ENCODE results near the gene RER1. TPM values are rescaled to one million over a fixed set of nuclear protein-coding genes. Genes with fewer than 3 reads are reported as not detected.
A peak's percentile ranks its signal among the peaks of the same experiment; 100 is the strongest.

The RER1 gene
- total RNA-seq, 1 donor from 2014 or later, result 35.5 TPM

- Histone ChIP-seq H3K9me3 (ENCODE audit: control insufficient read depth in 3 of 3, low read length in 3 of 3) (no peaks in the 10 kb centered on the region), H3K36me3 (ENCODE audit: control insufficient read depth in 3 of 3, insufficient read depth in 3 of 3, low read length in 3 of 3) (no peaks in the 10 kb centered on the region), H3K9ac (ENCODE audit: low read depth in 1 of 3, low read length in 3 of 3) (no peak overlapping the region), H3K27ac (ENCODE audit: low read depth, low read length) (no peak overlapping the region), H3K27me3 (ENCODE audit: control insufficient read depth in 3 of 3, insufficient read depth in 3 of 3, low read length in 3 of 3) (peaks cover 0 to 30% (median 3%) of the 10 kb centered on the region in 3 donors), H3K4me3 (ENCODE audit: low read length in 3 of 3) (no peak overlapping the region), H3K4me1 (ENCODE audit: control insufficient read depth in 3 of 3, insufficient read depth in 3 of 3, low read length in 3 of 3) (peaks cover 0 to 11% (median 6%) of the 10 kb centered on the region in 3 donors)
Observed at GRCh38 chr1:2377751-2378440, 13.7 kb upstream of the RER1 start.

GRCh38 chr1:2378441-2378851, 13.2 kb upstream of the RER1 start:
- H3K4me3 ChIP-seq (ENCODE audit: low read length in 3 of 3), result no peak overlapping the region
- H3K36me3 ChIP-seq (ENCODE audit: control insufficient read depth in 3 of 3, insufficient read depth in 3 of 3, low read length in 3 of 3), result no peaks in the 10 kb centered on the region
- no peak overlapping the region for H3K27ac ChIP-seq (ENCODE audit: low read depth, low read length)
- no peaks in the 10 kb centered on the region for H3K9me3 ChIP-seq (ENCODE audit: control insufficient read depth in 3 of 3, low read length in 3 of 3)
- H3K9ac ChIP-seq (ENCODE audit: low read depth in 1 of 3, low read length in 3 of 3), result no peak overlapping the region
- H3K27me3 ChIP-seq (ENCODE audit: control insufficient read depth in 3 of 3, insufficient read depth in 3 of 3, low read length in 3 of 3), result peaks cover 0 to 30% (median 3%) of the 10 kb centered on the region in 3 donors
- peaks cover 0 to 11% (median 6%) of the 10 kb centered on the region in 3 donors for H3K4me1 ChIP-seq (ENCODE audit: control insufficient read depth in 3 of 3, insufficient read depth in 3 of 3, low read length in 3 of 3)

DNA sequence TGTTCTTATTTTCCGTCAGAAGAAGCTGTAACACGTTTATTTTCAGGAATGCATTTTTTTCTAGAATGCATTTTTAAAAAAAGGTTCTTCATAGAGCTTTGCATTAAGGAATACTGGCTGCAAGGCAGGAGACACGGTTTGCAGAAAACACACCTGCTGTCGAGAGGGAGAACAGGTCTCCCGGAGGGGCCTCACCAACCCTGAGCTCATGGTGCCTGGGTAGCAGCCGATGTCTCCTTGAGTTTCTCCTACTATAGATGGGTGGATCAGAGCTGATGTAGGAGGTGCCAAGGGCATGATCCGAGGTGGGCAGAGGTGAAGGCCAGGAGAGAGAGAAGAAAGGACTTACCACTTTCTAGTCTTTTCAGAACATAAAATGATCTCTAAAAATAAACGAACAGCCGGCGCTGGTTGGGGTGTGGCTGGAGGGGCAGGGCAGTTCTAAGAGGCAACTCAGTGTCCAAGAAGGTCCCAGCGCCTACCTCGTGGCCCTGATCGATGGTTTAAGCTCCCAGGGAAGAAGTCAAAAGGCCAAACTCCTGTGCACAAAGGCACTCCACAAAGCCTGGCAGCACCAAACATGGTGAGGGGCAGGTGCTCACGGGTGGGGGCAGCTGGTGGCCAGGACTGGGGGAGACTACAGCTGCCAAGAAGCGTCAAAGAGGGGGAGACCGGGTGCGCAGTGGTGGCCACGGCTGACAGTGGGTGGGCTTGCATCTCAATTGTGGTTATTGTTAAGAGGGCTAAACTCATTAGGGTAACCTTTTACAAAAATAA, 12.5 kb upstream of the RER1 start:
- Histone ChIP-seq H3K4me1 (ENCODE audit: control insufficient read depth in 3 of 3, insufficient read depth in 3 of 3, low read length in 3 of 3) (peaks cover 0 to 11% (median 6%) of the 10 kb centered on the region in 3 donors), H3K9ac (ENCODE audit: low read depth in 1 of 3, low read length in 3 of 3) (no peak overlapping the region), H3K9me3 (ENCODE audit: control insufficient read depth in 3 of 3, low read length in 3 of 3) (no peaks in the 10 kb centered on the region), H3K27me3 (ENCODE audit: control insufficient read depth in 3 of 3, insufficient read depth in 3 of 3, low read length in 3 of 3) (peaks cover 0 to 26% (median 3%) of the 10 kb centered on the region in 3 donors), H3K4me3 (ENCODE audit: low read length in 3 of 3) (no peak overlapping the region), H3K36me3 (ENCODE audit: control insufficient read depth in 3 of 3, insufficient read depth in 3 of 3, low read length in 3 of 3) (no peaks in the 10 kb centered on the region), H3K27ac (ENCODE audit: low read depth, low read length) (no peak overlapping the region)

GRCh38 chr1:2379733-2380404, 11.8 kb upstream of the RER1 start:
- Histone ChIP-seq H3K27me3 (ENCODE audit: control insufficient read depth in 3 of 3, insufficient read depth in 3 of 3, low read length in 3 of 3) (peaks cover 0 to 23% (median 3%) of the 10 kb centered on the region in 3 donors), H3K4me3 (ENCODE audit: low read length in 3 of 3) (no peak overlapping the region), H3K27ac (ENCODE audit: low read depth, low read length) (no peak overlapping the region), H3K9ac (ENCODE audit: low read depth in 1 of 3, low read length in 3 of 3) (no peak overlapping the region), H3K36me3 (ENCODE audit: control insufficient read depth in 3 of 3, insufficient read depth in 3 of 3, low read length in 3 of 3) (no peaks in the 10 kb centered on the region), H3K4me1 (ENCODE audit: control insufficient read depth in 3 of 3, insufficient read depth in 3 of 3, low read length in 3 of 3) (peaks cover 0 to 11% (median 6%) of the 10 kb centered on the region in 3 donors), H3K9me3 (ENCODE audit: control insufficient read depth in 3 of 3, low read length in 3 of 3) (no peaks in the 10 kb centered on the region)

DNA sequence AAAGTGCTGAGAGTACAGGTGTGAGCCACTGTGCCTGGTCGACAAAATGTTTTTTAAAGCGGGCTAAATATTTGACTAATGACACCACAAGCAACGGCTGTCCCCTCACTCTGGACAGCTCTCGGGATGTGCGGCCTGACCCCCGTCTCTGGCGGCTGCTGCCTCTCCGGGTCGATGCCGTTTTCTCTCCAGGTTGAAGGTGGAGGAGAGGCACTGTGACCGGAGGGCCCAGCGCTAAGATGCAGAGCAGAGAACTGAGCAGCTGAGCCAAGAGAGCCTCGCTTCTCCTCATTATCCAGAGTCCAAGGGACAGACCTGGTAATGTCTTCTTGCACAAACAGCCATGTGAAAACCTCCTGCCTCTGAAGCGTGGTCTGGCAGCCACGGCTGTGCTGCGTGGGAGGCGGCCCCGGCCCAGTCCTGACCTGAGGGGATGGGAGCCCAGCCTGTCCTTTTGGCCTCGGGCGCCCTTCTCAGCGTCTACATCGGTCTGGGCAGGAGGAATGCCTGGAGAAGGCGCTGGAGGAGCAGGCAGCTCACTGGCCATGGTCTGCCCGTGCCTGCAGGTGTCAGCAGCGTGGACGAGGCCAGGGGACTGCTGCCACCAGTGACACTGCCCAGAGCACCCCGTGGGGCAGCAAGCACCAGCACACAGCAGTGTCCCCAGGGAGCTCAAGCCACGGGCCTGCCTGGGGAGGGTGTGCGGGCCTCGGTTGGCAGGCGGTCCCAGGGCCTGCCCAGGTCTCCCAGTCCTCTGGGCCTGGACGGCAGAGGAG, 10.6 kb upstream of the RER1 start:
- Histone ChIP-seq H3K27me3 (ENCODE audit: control insufficient read depth in 3 of 3, insufficient read depth in 3 of 3, low read length in 3 of 3) (peaks cover 0 to 14% (median 0%) of the 10 kb centered on the region in 3 donors), H3K9me3 (ENCODE audit: control insufficient read depth in 3 of 3, low read length in 3 of 3) (no peaks in the 10 kb centered on the region), H3K9ac (ENCODE audit: low read depth in 1 of 3, low read length in 3 of 3) (peak overlapping the region in 1 of 3 donors; percentile 16), H3K27ac (ENCODE audit: low read depth, low read length) (no peak overlapping the region), H3K36me3 (ENCODE audit: control insufficient read depth in 3 of 3, insufficient read depth in 3 of 3, low read length in 3 of 3) (no peaks in the 10 kb centered on the region), H3K4me3 (ENCODE audit: low read length in 3 of 3) (peak overlapping the region in 1 of 3 donors; percentile 6), H3K4me1 (ENCODE audit: control insufficient read depth in 3 of 3, insufficient read depth in 3 of 3, low read length in 3 of 3) (peaks cover 0 to 11% (median 6%) of the 10 kb centered on the region in 3 donors)

GRCh38 chr1:2381741-2382620, 9.7 kb upstream of the RER1 start:
- no peaks in the 10 kb centered on the region for H3K9me3 ChIP-seq (ENCODE audit: control insufficient read depth in 3 of 3, low read length in 3 of 3)
- peak overlapping the region in 1 of 3 donors; percentile 16 for H3K9ac ChIP-seq (ENCODE audit: low read depth in 1 of 3, low read length in 3 of 3)
- peaks cover 0 to 11% (median 6%) of the 10 kb centered on the region in 3 donors for H3K4me1 ChIP-seq (ENCODE audit: control insufficient read depth in 3 of 3, insufficient read depth in 3 of 3, low read length in 3 of 3)
- H3K36me3 ChIP-seq (ENCODE audit: control insufficient read depth in 3 of 3, insufficient read depth in 3 of 3, low read length in 3 of 3), result peaks cover 0 to 3% (median 0%) of the 10 kb centered on the region in 3 donors
- no peak overlapping the region for H3K4me3 ChIP-seq (ENCODE audit: low read length in 3 of 3)
- no peak overlapping the region for H3K27ac ChIP-seq (ENCODE audit: low read depth, low read length)
- H3K27me3 ChIP-seq (ENCODE audit: control insufficient read depth in 3 of 3, insufficient read depth in 3 of 3, low read length in 3 of 3), result peaks cover 0 to 4% (median 0%) of the 10 kb centered on the region in 3 donors

GRCh38 chr1:2382621-2383361, 8.8 kb upstream of the RER1 start:
- Histone ChIP-seq H3K27ac (ENCODE audit: low read depth, low read length) (no peak overlapping the region), H3K4me1 (ENCODE audit: control insufficient read depth in 3 of 3, insufficient read depth in 3 of 3, low read length in 3 of 3) (peaks cover 0 to 11% (median 6%) of the 10 kb centered on the region in 3 donors), H3K36me3 (ENCODE audit: control insufficient read depth in 3 of 3, insufficient read depth in 3 of 3, low read length in 3 of 3) (peaks cover 0 to 10% (median 0%) of the 10 kb centered on the region in 3 donors), H3K4me3 (ENCODE audit: low read length in 3 of 3) (no peak overlapping the region), H3K9me3 (ENCODE audit: control insufficient read depth in 3 of 3, low read length in 3 of 3) (no peaks in the 10 kb centered on the region), H3K27me3 (ENCODE audit: control insufficient read depth in 3 of 3, insufficient read depth in 3 of 3, low read length in 3 of 3) (no peaks in the 10 kb centered on the region), H3K9ac (ENCODE audit: low read depth in 1 of 3, low read length in 3 of 3) (no peak overlapping the region)

GRCh38 chr1:2383576-2383975, 8.1 kb upstream of the RER1 start:
- H3K27me3 ChIP-seq (ENCODE audit: control insufficient read depth in 3 of 3, insufficient read depth in 3 of 3, low read length in 3 of 3), result no peaks in the 10 kb centered on the region
- H3K36me3 ChIP-seq (ENCODE audit: control insufficient read depth in 3 of 3, insufficient read depth in 3 of 3, low read length in 3 of 3), result peaks cover 0 to 10% (median 0%) of the 10 kb centered on the region in 3 donors
- no peak overlapping the region for H3K27ac ChIP-seq (ENCODE audit: low read depth, low read length)
- no peaks in the 10 kb centered on the region for H3K9me3 ChIP-seq (ENCODE audit: control insufficient read depth in 3 of 3, low read length in 3 of 3)
- H3K9ac ChIP-seq (ENCODE audit: low read depth in 1 of 3, low read length in 3 of 3), result no peak overlapping the region
- peaks cover 0 to 11% (median 6%) of the 10 kb centered on the region in 3 donors for H3K4me1 ChIP-seq (ENCODE audit: control insufficient read depth in 3 of 3, insufficient read depth in 3 of 3, low read length in 3 of 3)
- H3K4me3 ChIP-seq (ENCODE audit: low read length in 3 of 3), result no peak overlapping the region

Data from skeletal muscle tissue (tissue), 4 donors.